Measurements from ENCODE around the gene COX4I2. TPM values are rescaled to one million over a fixed set of nuclear protein-coding genes. Genes with fewer than 3 reads are reported as not detected.

Gene COX4I2
- total RNA-seq, 2 donors from 2014 or later: not detected

- no peaks in the 10 kb centered on the region for H3K9me3 Mint-ChIP-seq
- peak overlapping the region; percentile 99 for H3K27ac Mint-ChIP-seq
- no peak for DNase-seq (ENCODE audit: low spot score in 2 of 2)
- ATAC-seq: no peak
- peaks cover 53 to 64% of the 10 kb centered on the region in 2 donors for H3K36me3 Mint-ChIP-seq
Measured at GRCh38 chr20:31678389-31679356, 41.0 kb downstream of the COX4I2 start.

- H3K27ac Mint-ChIP-seq: peak overlapping the region; percentile 99
- H3K9me3 Mint-ChIP-seq: no peaks in the 10 kb centered on the region
- no peak for DNase-seq (ENCODE audit: low spot score in 2 of 2)
- peaks cover 45 to 56% of the 10 kb centered on the region in 2 donors for H3K36me3 Mint-ChIP-seq
- no peak for ATAC-seq
Measured at GRCh38 chr20:31679357-31680285, 41.9 kb downstream of the COX4I2 start.

- H3K9me3 Mint-ChIP-seq: no peaks in the 10 kb centered on the region
- DNase-seq (ENCODE audit: low spot score in 2 of 2) (no peak), ATAC-seq (no peak)
- H3K36me3 Mint-ChIP-seq: peaks cover 38 to 47% of the 10 kb centered on the region in 2 donors
- peak overlapping the region; percentile 75 to 99 for H3K27ac Mint-ChIP-seq
Measured at GRCh38 chr20:31680286-31681127, 42.8 kb downstream of the COX4I2 start.

- ATAC-seq (no peak), DNase-seq (ENCODE audit: low spot score in 2 of 2) (no peak)
- H3K27ac Mint-ChIP-seq: peak overlapping the region; percentile 75 to 99
- H3K9me3 Mint-ChIP-seq: no peaks in the 10 kb centered on the region
- peaks cover 38 to 49% of the 10 kb centered on the region in 2 donors for H3K36me3 Mint-ChIP-seq
Measured at GRCh38 chr20:31681128-31681727, 43.5 kb downstream of the COX4I2 start.

GRCh38 chr20:31681769-31682168 is 44.1 kb downstream of the COX4I2 start:
- no peak for ATAC-seq
- H3K36me3 Mint-ChIP-seq: peaks cover 33 to 49% of the 10 kb centered on the region in 2 donors
- no peak for DNase-seq (ENCODE audit: low spot score in 2 of 2)
- no peaks in the 10 kb centered on the region for H3K9me3 Mint-ChIP-seq
- peak overlapping the region; percentile 75 to 99 for H3K27ac Mint-ChIP-seq

- Mint-ChIP-seq H3K36me3 (peaks cover 35 to 54% of the 10 kb centered on the region in 2 donors), H3K27ac (peak overlapping the region in 1 of 2 donors; percentile 99), H3K9me3 (no peaks in the 10 kb centered on the region)
- ATAC-seq (no peak), DNase-seq (ENCODE audit: low spot score in 2 of 2) (no peak)
Measured at GRCh38 chr20:31682352-31682751, 44.6 kb downstream of the COX4I2 start.

GRCh38 chr20:31682927-31683326 is 45.2 kb downstream of the COX4I2 start:
- peak overlapping the region; percentile 89 to 99 for H3K27ac Mint-ChIP-seq
- no peak for ATAC-seq
- no peak for DNase-seq (ENCODE audit: low spot score in 2 of 2)
- H3K9me3 Mint-ChIP-seq: no peaks in the 10 kb centered on the region
- peaks cover 35 to 59% of the 10 kb centered on the region in 2 donors for H3K36me3 Mint-ChIP-seq

- no peak for DNase-seq (ENCODE audit: low spot score in 2 of 2)
- Mint-ChIP-seq H3K27ac (peak overlapping the region; percentile 90 to 99), H3K36me3 (peaks cover 29 to 54% of the 10 kb centered on the region in 2 donors), H3K9me3 (no peaks in the 10 kb centered on the region)
- ATAC-seq: peak in 1 of 2 donors; percentile 44
Measured at GRCh38 chr20:31684153-31685015, 46.7 kb downstream of the COX4I2 start.

- no peaks in the 10 kb centered on the region for H3K9me3 Mint-ChIP-seq
- DNase-seq (ENCODE audit: low spot score in 2 of 2): no peak
- H3K36me3 Mint-ChIP-seq: peaks cover 21 to 53% of the 10 kb centered on the region in 2 donors
- no peak for ATAC-seq
- peak overlapping the region; percentile 68 to 86 for H3K27ac Mint-ChIP-seq
Measured at GRCh38 chr20:31685853-31686643, 48.3 kb downstream of the COX4I2 start.

- ATAC-seq: no peak
- Mint-ChIP-seq H3K9me3 (no peaks in the 10 kb centered on the region), H3K27ac (peak overlapping the region; percentile 44 to 68), H3K36me3 (peaks cover 17 to 44% of the 10 kb centered on the region in 2 donors)
- no peak for DNase-seq (ENCODE audit: low spot score in 2 of 2)
Measured at GRCh38 chr20:31687777-31688176, 50.1 kb downstream of the COX4I2 start.

GRCh38 chr20:31689141-31689540 is 51.4 kb downstream of the COX4I2 start:
- DNase-seq (ENCODE audit: low spot score in 2 of 2) (no peak), ATAC-seq (no peak)
- no peaks in the 10 kb centered on the region for H3K9me3 Mint-ChIP-seq
- peaks cover 10 to 38% of the 10 kb centered on the region in 2 donors for H3K36me3 Mint-ChIP-seq
- peak overlapping the region; percentile 56 to 84 for H3K27ac Mint-ChIP-seq

GRCh38 chr20:31690124-31690666 is 52.5 kb downstream of the COX4I2 start:
- H3K9me3 Mint-ChIP-seq: no peaks in the 10 kb centered on the region
- ATAC-seq (no peak), DNase-seq (ENCODE audit: low spot score in 2 of 2) (no peak)
- peak overlapping the region in 1 of 2 donors; percentile 5 for H3K27ac Mint-ChIP-seq
- H3K36me3 Mint-ChIP-seq: peaks cover 10 to 38% of the 10 kb centered on the region in 2 donors

- Mint-ChIP-seq H3K27ac (peak overlapping the region in 1 of 2 donors; percentile 73), H3K36me3 (peaks cover 15 to 33% of the 10 kb centered on the region in 2 donors), H3K9me3 (no peaks in the 10 kb centered on the region)
- DNase-seq (ENCODE audit: low spot score in 2 of 2): no peak
- no peak for ATAC-seq
Measured at GRCh38 chr20:31691646-31692275, 54.0 kb downstream of the COX4I2 start.

All from activated naive CD4-positive, alpha-beta T cell treated with anti-CD3 and anti-CD28 coated beads, Interleukin-2, amount 50 U/mL, for 72 hours (primary cell).